ENCODE results near the gene SLC9A3.

SLC9A3 gene

GRCh38 chr5:437281-437771 is 86.9 kb downstream of the SLC9A3 start:
- Histone ChIP-seq H2BK120ac (ENCODE audit: insufficient read depth, low read length, poor library complexity) (no peak overlapping the region), H2BK5ac (ENCODE audit: low read depth, low read length, poor library complexity) (no peak overlapping the region), H3K79me2 (ENCODE audit: control insufficient read depth, insufficient read depth, low read length, poor library complexity) (peaks cover under 1% of the 10 kb centered on the region), H3K23ac (ENCODE audit: low read length) (no peak overlapping the region), H4K12ac (ENCODE audit: low read depth, low read length) (no peak overlapping the region), H4K91ac (ENCODE audit: low read depth, low read length) (no peak overlapping the region), H3K4me3 (ENCODE audit: low read depth, low read length) (no peak overlapping the region), H2BK12ac (ENCODE audit: low read length) (no peak overlapping the region), H2AK5ac (ENCODE audit: low read length) (no peak overlapping the region), H3K27me3 (ENCODE audit: insufficient read depth, low read length) (no peaks in the 10 kb centered on the region), H2AFZ (ENCODE audit: insufficient read depth, low read length, poor library complexity) (no peak overlapping the region), H3K36me3 (ENCODE audit: control insufficient read depth in 1 of 2, insufficient read depth in 2 of 2, low read length in 2 of 2) (no peaks in the 10 kb centered on the region), H3K79me1 (ENCODE audit: low read length) (no peaks in the 10 kb centered on the region), H3K9me3 (ENCODE audit: insufficient read depth, low read depth, low read length) (no peaks in the 10 kb centered on the region), H3K9ac (ENCODE audit: low read length) (no peak overlapping the region), H3K14ac (ENCODE audit: low read length) (no peak overlapping the region), H3K4ac (ENCODE audit: low read depth, low read length) (no peak overlapping the region), H3K4me1 (ENCODE audit: control insufficient read depth in 1 of 2, insufficient read depth in 2 of 2, low read length in 2 of 2) (peaks cover 4% of the 10 kb centered on the region in 2 experiments), H3K18ac (ENCODE audit: low read length) (no peak overlapping the region), H3K27ac (ENCODE audit: low read depth, low read length) (no peak overlapping the region), H4K8ac (ENCODE audit: low read depth, low read length) (no peak overlapping the region), H3K4me2 (ENCODE audit: low read length) (no peak overlapping the region)
- no peak for DNase-seq
- no CpG with 5 or more reads among the region's 18 CpGs for WGBS (ENCODE audit: extremely low coverage, insufficient coverage, insufficient read length)

DNA sequence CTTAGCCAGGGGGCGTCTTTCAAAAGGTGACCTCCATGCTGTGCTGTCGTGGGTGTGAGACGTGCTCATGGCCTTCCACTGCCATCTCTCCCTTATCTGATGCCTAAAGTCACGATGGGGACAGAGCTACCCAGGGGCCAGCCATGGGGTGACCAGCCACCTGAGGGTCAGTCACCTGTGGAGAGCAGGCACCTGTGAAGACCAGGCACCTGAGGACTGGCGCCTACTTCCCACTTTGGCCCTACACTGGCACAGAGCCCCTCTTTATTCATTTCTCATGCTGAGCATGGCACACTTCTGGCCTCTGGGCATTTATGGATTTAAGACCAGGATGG is 87.6 kb downstream of the SLC9A3 start:
- H2BK12ac ChIP-seq (ENCODE audit: low read length): no peak overlapping the region
- no peaks in the 10 kb centered on the region for H3K27me3 ChIP-seq (ENCODE audit: insufficient read depth, low read length)
- DNase-seq: no peak
- H3K9me3 ChIP-seq (ENCODE audit: insufficient read depth, low read depth, low read length): no peaks in the 10 kb centered on the region
- H3K4me2 ChIP-seq (ENCODE audit: low read length): no peak overlapping the region
- H3K23ac ChIP-seq (ENCODE audit: low read length): no peak overlapping the region
- H2BK120ac ChIP-seq (ENCODE audit: insufficient read depth, low read length, poor library complexity): no peak overlapping the region
- H4K91ac ChIP-seq (ENCODE audit: low read depth, low read length): no peak overlapping the region
- no peak overlapping the region for H2AK5ac ChIP-seq (ENCODE audit: low read length)
- H3K4ac ChIP-seq (ENCODE audit: low read depth, low read length): no peak overlapping the region
- no peak overlapping the region for H2AFZ ChIP-seq (ENCODE audit: insufficient read depth, low read length, poor library complexity)
- H4K8ac ChIP-seq (ENCODE audit: low read depth, low read length): no peak overlapping the region
- H3K9ac ChIP-seq (ENCODE audit: low read length): no peak overlapping the region
- WGBS (ENCODE audit: extremely low coverage, insufficient coverage, insufficient read length): no CpG with 5 or more reads among the region's 5 CpGs
- no peak overlapping the region for H2BK5ac ChIP-seq (ENCODE audit: low read depth, low read length, poor library complexity)
- H3K18ac ChIP-seq (ENCODE audit: low read length): no peak overlapping the region
- no peaks in the 10 kb centered on the region for H3K4me1 ChIP-seq (ENCODE audit: control insufficient read depth in 1 of 2, insufficient read depth in 2 of 2, low read length in 2 of 2)
- no peak overlapping the region for H3K14ac ChIP-seq (ENCODE audit: low read length)
- no peak overlapping the region for H3K27ac ChIP-seq (ENCODE audit: low read depth, low read length)
- no peak overlapping the region for H3K4me3 ChIP-seq (ENCODE audit: low read depth, low read length)
- H4K12ac ChIP-seq (ENCODE audit: low read depth, low read length): no peak overlapping the region
- H3K79me1 ChIP-seq (ENCODE audit: low read length): no peaks in the 10 kb centered on the region
- no peaks in the 10 kb centered on the region for H3K79me2 ChIP-seq (ENCODE audit: control insufficient read depth, insufficient read depth, low read length, poor library complexity)
- no peaks in the 10 kb centered on the region for H3K36me3 ChIP-seq (ENCODE audit: control insufficient read depth in 1 of 2, insufficient read depth in 2 of 2, low read length in 2 of 2)

GRCh38 chr5:435961-436640 is 88.1 kb downstream of the SLC9A3 start:
- no peaks in the 10 kb centered on the region for H3K79me2 ChIP-seq (ENCODE audit: control insufficient read depth, insufficient read depth, low read length, poor library complexity)
- no peaks in the 10 kb centered on the region for H3K4me1 ChIP-seq (ENCODE audit: control insufficient read depth in 1 of 2, insufficient read depth in 2 of 2, low read length in 2 of 2)
- H3K79me1 ChIP-seq (ENCODE audit: low read length): no peaks in the 10 kb centered on the region
- no peak overlapping the region for H2AK5ac ChIP-seq (ENCODE audit: low read length)
- H2BK12ac ChIP-seq (ENCODE audit: low read length): no peak overlapping the region
- no peak overlapping the region for H4K8ac ChIP-seq (ENCODE audit: low read depth, low read length)
- H3K4ac ChIP-seq (ENCODE audit: low read depth, low read length): no peak overlapping the region
- no peak overlapping the region for H3K4me3 ChIP-seq (ENCODE audit: low read depth, low read length)
- H4K12ac ChIP-seq (ENCODE audit: low read depth, low read length): no peak overlapping the region
- H3K14ac ChIP-seq (ENCODE audit: low read length): no peak overlapping the region
- DNase-seq: peak in 1 of 2 donors; percentile 17
- H2AFZ ChIP-seq (ENCODE audit: insufficient read depth, low read length, poor library complexity): no peak overlapping the region
- no peak overlapping the region for H3K23ac ChIP-seq (ENCODE audit: low read length)
- no peaks in the 10 kb centered on the region for H3K27me3 ChIP-seq (ENCODE audit: insufficient read depth, low read length)
- no peaks in the 10 kb centered on the region for H3K9me3 ChIP-seq (ENCODE audit: insufficient read depth, low read depth, low read length)
- H2BK5ac ChIP-seq (ENCODE audit: low read depth, low read length, poor library complexity): no peak overlapping the region
- H3K27ac ChIP-seq (ENCODE audit: low read depth, low read length): no peak overlapping the region
- H2BK120ac ChIP-seq (ENCODE audit: insufficient read depth, low read length, poor library complexity): no peak overlapping the region
- no CpG with 5 or more reads among the region's 18 CpGs for WGBS (ENCODE audit: extremely low coverage, insufficient coverage, insufficient read length)
- H3K4me2 ChIP-seq (ENCODE audit: low read length): no peak overlapping the region
- no peak overlapping the region for H4K91ac ChIP-seq (ENCODE audit: low read depth, low read length)
- H3K18ac ChIP-seq (ENCODE audit: low read length): no peak overlapping the region
- H3K9ac ChIP-seq (ENCODE audit: low read length): no peak overlapping the region
- no peaks in the 10 kb centered on the region for H3K36me3 ChIP-seq (ENCODE audit: control insufficient read depth in 1 of 2, insufficient read depth in 2 of 2, low read length in 2 of 2)

DNA sequence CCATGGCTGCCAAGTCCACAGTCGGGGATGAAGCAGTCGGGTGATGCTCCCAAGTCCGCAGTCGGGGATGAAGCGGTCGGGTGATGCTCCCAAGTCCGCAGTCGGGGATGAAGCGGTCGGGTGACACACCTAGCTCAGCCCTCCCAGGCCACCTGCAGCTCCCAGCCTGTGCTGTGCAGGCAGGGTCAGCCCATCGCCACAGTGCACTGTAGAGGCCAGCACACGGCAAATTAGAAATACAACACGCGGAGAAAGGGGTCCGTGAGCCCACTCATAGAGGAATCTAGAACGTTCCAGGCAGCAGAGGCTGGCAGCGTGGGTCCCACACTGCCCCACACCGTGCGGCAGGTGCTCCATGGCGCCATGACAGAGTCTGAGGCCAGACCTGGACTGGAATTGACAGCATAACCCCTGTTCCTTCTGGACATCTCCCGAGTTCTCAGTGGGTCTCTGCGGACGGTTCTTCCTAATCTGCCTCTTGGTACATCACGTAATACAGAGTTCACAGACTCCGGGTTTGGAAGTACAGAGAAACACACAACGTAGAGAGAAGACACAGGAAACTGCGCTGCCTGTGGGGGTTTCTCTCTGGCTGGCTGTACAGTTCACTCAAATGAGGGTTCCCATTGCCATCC is 89.0 kb downstream of the SLC9A3 start:
- H3K27ac ChIP-seq (ENCODE audit: low read depth, low read length): no peak overlapping the region
- H4K8ac ChIP-seq (ENCODE audit: low read depth, low read length): no peak overlapping the region
- H3K4ac ChIP-seq (ENCODE audit: low read depth, low read length): no peak overlapping the region
- H3K9ac ChIP-seq (ENCODE audit: low read length): no peak overlapping the region
- H3K4me1 ChIP-seq (ENCODE audit: control insufficient read depth in 1 of 2, insufficient read depth in 2 of 2, low read length in 2 of 2): no peaks in the 10 kb centered on the region
- no peak overlapping the region for H4K91ac ChIP-seq (ENCODE audit: low read depth, low read length)
- no peak overlapping the region for H3K4me2 ChIP-seq (ENCODE audit: low read length)
- H2AFZ ChIP-seq (ENCODE audit: insufficient read depth, low read length, poor library complexity): no peak overlapping the region
- H3K14ac ChIP-seq (ENCODE audit: low read length): no peak overlapping the region
- no peak overlapping the region for H2BK5ac ChIP-seq (ENCODE audit: low read depth, low read length, poor library complexity)
- no peaks in the 10 kb centered on the region for H3K9me3 ChIP-seq (ENCODE audit: insufficient read depth, low read depth, low read length)
- DNase-seq: no peak
- H3K36me3 ChIP-seq (ENCODE audit: control insufficient read depth in 1 of 2, insufficient read depth in 2 of 2, low read length in 2 of 2): no peaks in the 10 kb centered on the region
- no peaks in the 10 kb centered on the region for H3K27me3 ChIP-seq (ENCODE audit: insufficient read depth, low read length)
- H2BK12ac ChIP-seq (ENCODE audit: low read length): no peak overlapping the region
- H4K12ac ChIP-seq (ENCODE audit: low read depth, low read length): no peak overlapping the region
- H2AK5ac ChIP-seq (ENCODE audit: low read length): no peak overlapping the region
- H3K4me3 ChIP-seq (ENCODE audit: low read depth, low read length): no peak overlapping the region
- no peak overlapping the region for H2BK120ac ChIP-seq (ENCODE audit: insufficient read depth, low read length, poor library complexity)
- no peaks in the 10 kb centered on the region for H3K79me2 ChIP-seq (ENCODE audit: control insufficient read depth, insufficient read depth, low read length, poor library complexity)
- H3K23ac ChIP-seq (ENCODE audit: low read length): no peak overlapping the region
- no peaks in the 10 kb centered on the region for H3K79me1 ChIP-seq (ENCODE audit: low read length)
- no CpG with 5 or more reads among the region's 27 CpGs for WGBS (ENCODE audit: extremely low coverage, insufficient coverage, insufficient read length)
- H3K18ac ChIP-seq (ENCODE audit: low read length): no peak overlapping the region
